OCI-LY1 (cell line): ENCODE data around the gene FXYD3.
"Not testable (repeated sequence)": the region's sequence is repeated elsewhere in the genome, so short reads cannot be mapped to it uniquely, and the experiment has no call there.

Source experiments
- H2AFZ ChIP-seq: fragments of 200-600 bp; sonication (generic), shearing (Covaris generic); 2 replicates; pipeline ENCODE4 v1.6.0; 2014; ENCODE audit warnings: antibody characterized with exemption, mild to moderate bottlenecking, low read length
- H3F3A ChIP-seq: fragments of 200-600 bp; sonication (generic), shearing (Covaris generic); 2 replicates; pipeline ENCODE4 v1.6.0; 2014; ENCODE audit warnings: mild to moderate bottlenecking, antibody characterized with exemption, low read length, moderate library complexity; ENCODE audit not compliant: insufficient read depth
- H3K27ac ChIP-seq: fragments of 200-600 bp; sonication (generic); 2 replicates; pipeline ENCODE4 v1.5.1; 2014; ENCODE audit warnings: low read length, mixed run types, mild to moderate bottlenecking, low read depth; ENCODE audit not compliant: poor library complexity, severe bottlenecking
- H3K27me3 ChIP-seq: fragments of 200-600 bp; sonication (generic); 2 replicates; pipeline ENCODE4 v1.6.0; 2014; ENCODE audit warnings: antibody characterized with exemption, mild to moderate bottlenecking, low read length, moderate library complexity; ENCODE audit not compliant: insufficient read depth
- H3K36me3 ChIP-seq: fragments of 200-600 bp; sonication (generic); 2 replicates; pipeline ENCODE4 v1.6.1; 2014; ENCODE audit warnings: mild to moderate bottlenecking, antibody characterized with exemption, low read length, moderate library complexity, mixed read lengths; ENCODE audit not compliant: insufficient read depth
- H3K4me1 ChIP-seq: fragments of 200-600 bp; sonication (generic); 2 replicates; pipeline ENCODE4 v1.5.1; 2014; ENCODE audit warnings: mild to moderate bottlenecking, low read length, moderate library complexity; ENCODE audit not compliant: insufficient read depth, severe bottlenecking
- H3K4me2 ChIP-seq: fragments of 200-600 bp; sonication (generic), shearing (Covaris generic); 2 replicates; pipeline ENCODE4 v1.6.1; 2014; ENCODE audit warnings: low read length
- H3K4me3 ChIP-seq: fragments of 200-600 bp; sonication (generic); 2 replicates; pipeline ENCODE4 v1.5.1; 2014; ENCODE audit warnings: low read length, low read depth, mild to moderate bottlenecking, mixed read lengths; ENCODE audit not compliant: poor library complexity, severe bottlenecking
- H3K79me2 ChIP-seq: fragments of 200-600 bp; shearing (Covaris generic); 2 replicates; pipeline ENCODE4 v1.6.1; 2016; ENCODE audit warnings: mixed run types, low read length, mixed read lengths; ENCODE audit not compliant: insufficient read depth
- H3K9ac ChIP-seq: fragments of 200-600 bp; sonication (generic), shearing (Covaris generic); 2 replicates; pipeline ENCODE4 v1.6.1; 2014; ENCODE audit warnings: mild to moderate bottlenecking, low read length, mixed read lengths
- H3K9me2 ChIP-seq: fragments of 200-600 bp; sonication (generic), shearing (Covaris generic); 2 replicates; pipeline ENCODE4 v1.6.1; 2014; ENCODE audit warnings: low read depth, mild to moderate bottlenecking, low read length, mixed read lengths
- H3K9me3 ChIP-seq: fragments of 200-600 bp; shearing (Covaris generic); 2 replicates; pipeline ENCODE4 v1.6.1; 2014; ENCODE audit warnings: low read length, mixed read lengths
- H4K20me1 ChIP-seq: fragments of 200-600 bp; sonication (generic), shearing (Covaris generic); 2 replicates; pipeline ENCODE4 v1.6.0; 2016; ENCODE audit warnings: mild to moderate bottlenecking, low read length; ENCODE audit not compliant: insufficient read depth
- CTCF ChIP-seq: fragments of 200-600 bp; sonication (generic), shearing (Covaris generic); IDR thresholded peaks from 2 replicates; pipeline ENCODE4 v1.5.1; 2017; ENCODE audit warnings: mild to moderate bottlenecking, antibody characterized with exemption, low read length, moderate library complexity, mixed read lengths
- EZH2 ChIP-seq: fragments of 200-600 bp; sonication (generic), shearing (Covaris generic); IDR thresholded peaks from 2 replicates; pipeline ENCODE4 v1.8.0; 2017; ENCODE audit warnings: borderline replicate concordance, mixed run types, mild to moderate bottlenecking, antibody characterized with exemption, low read length, moderate library complexity, mixed read lengths

Gene FXYD3

GRCh38 chr19:35149463-35149862, 33.8 kb downstream of the FXYD3 start:
- H3K36me3 ChIP-seq: no peaks in the 10 kb centered on the region
- no peaks in the 10 kb centered on the region for H4K20me1 ChIP-seq
- H3K79me2 ChIP-seq: no peaks in the 10 kb centered on the region
- no peaks in the 10 kb centered on the region for H3K27me3 ChIP-seq
- no peak overlapping the region for H3K27ac ChIP-seq
- no peaks in the 10 kb centered on the region for H3F3A ChIP-seq
- no peak overlapping the region for H2AFZ ChIP-seq
- no peak overlapping the region for H3K9ac ChIP-seq
- no peaks in the 10 kb centered on the region for H3K9me3 ChIP-seq
- TF ChIP-seq CTCF: no peak
- no peak for TF ChIP-seq EZH2
- no peaks in the 10 kb centered on the region for H3K9me2 ChIP-seq
- H3K4me3 ChIP-seq: no peak overlapping the region
- no peak overlapping the region for H3K4me2 ChIP-seq
- peaks cover 9% of the 10 kb centered on the region for H3K4me1 ChIP-seq

GRCh38 chr19:35150445-35150844, 34.8 kb downstream of the FXYD3 start:
- Histone ChIP-seq H3K4me1 (peaks cover 9% of the 10 kb centered on the region), H3K27me3 (no peaks in the 10 kb centered on the region), H3K79me2 (no peaks in the 10 kb centered on the region), H3K4me3 (no peak overlapping the region), H4K20me1 (no peaks in the 10 kb centered on the region), H3K9ac (no peak overlapping the region), H3K36me3 (no peaks in the 10 kb centered on the region), H3K9me2 (no peaks in the 10 kb centered on the region), H3K4me2 (no peak overlapping the region), H3K27ac (no peak overlapping the region), H2AFZ (no peak overlapping the region), H3F3A (no peaks in the 10 kb centered on the region), H3K9me3 (no peaks in the 10 kb centered on the region)
- no peak for TF ChIP-seq EZH2
- TF ChIP-seq CTCF: no peak

GRCh38 chr19:35151273-35152065, 35.8 kb downstream of the FXYD3 start:
- Histone ChIP-seq H3K36me3 (peaks cover 4% of the 10 kb centered on the region; the same call in 1 of the 2 replicates), H3K4me1 (peaks cover 19% of the 10 kb centered on the region), H3K27me3 (no peaks in the 10 kb centered on the region), H3K4me3 (no peak overlapping the region), H4K20me1 (no peaks in the 10 kb centered on the region), H2AFZ (no peak overlapping the region), H3F3A (no peaks in the 10 kb centered on the region), H3K27ac (no peak overlapping the region), H3K9me2 (no peaks in the 10 kb centered on the region), H3K79me2 (no peaks in the 10 kb centered on the region), H3K4me2 (no peak overlapping the region), H3K9ac (no peak overlapping the region), H3K9me3 (no peaks in the 10 kb centered on the region)
- TF ChIP-seq EZH2: no peak
- no peak for TF ChIP-seq CTCF

- not testable (repeated sequence) for H3K9me3 ChIP-seq, H3K4me2 ChIP-seq, H3K4me3 ChIP-seq, H3K9me2 ChIP-seq, H3K79me2 ChIP-seq, H3K27ac ChIP-seq, H3K27me3 ChIP-seq, H3K9ac ChIP-seq, H3F3A ChIP-seq, H2AFZ ChIP-seq, H4K20me1 ChIP-seq
- H3K36me3 ChIP-seq: peaks cover 20% of the 10 kb centered on the region
- H3K4me1 ChIP-seq: peaks cover 23% of the 10 kb centered on the region
Observed at GRCh38 chr19:35153129-35153522, 37.5 kb downstream of the FXYD3 start.
